ENCODE data around the gene OR6T1.

OR6T1 gene, protein sequence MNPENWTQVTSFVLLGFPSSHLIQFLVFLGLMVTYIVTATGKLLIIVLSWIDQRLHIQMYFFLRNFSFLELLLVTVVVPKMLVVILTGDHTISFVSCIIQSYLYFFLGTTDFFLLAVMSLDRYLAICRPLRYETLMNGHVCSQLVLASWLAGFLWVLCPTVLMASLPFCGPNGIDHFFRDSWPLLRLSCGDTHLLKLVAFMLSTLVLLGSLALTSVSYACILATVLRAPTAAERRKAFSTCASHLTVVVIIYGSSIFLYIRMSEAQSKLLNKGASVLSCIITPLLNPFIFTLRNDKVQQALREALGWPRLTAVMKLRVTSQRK

DNA sequence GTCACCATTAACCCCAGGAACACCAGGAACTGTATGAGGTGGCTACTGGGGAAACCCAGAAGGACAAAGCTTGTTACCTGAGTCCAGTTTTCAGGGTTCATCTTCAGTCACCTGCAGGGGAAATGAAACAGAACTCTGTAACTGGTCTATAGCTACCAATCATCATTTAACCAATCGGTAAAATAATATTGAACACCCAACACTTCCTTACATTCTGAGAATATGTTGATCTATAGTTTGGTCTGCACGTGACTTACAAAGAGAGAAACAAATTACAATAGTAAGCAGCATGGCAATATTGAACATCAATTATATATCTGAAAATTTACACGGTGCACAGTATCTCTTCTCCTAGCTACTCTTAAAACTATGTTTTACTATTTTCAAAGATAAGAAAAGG is at the start of gene OR6T1:
TSS of gene OR6T1 (minus strand) at position 101 of the 400 bp plus-strand sequence. CDS start at position 101, 0 bp downstream.
- DNase-seq (ENCODE audit: low spot score), result no peak

DNA sequence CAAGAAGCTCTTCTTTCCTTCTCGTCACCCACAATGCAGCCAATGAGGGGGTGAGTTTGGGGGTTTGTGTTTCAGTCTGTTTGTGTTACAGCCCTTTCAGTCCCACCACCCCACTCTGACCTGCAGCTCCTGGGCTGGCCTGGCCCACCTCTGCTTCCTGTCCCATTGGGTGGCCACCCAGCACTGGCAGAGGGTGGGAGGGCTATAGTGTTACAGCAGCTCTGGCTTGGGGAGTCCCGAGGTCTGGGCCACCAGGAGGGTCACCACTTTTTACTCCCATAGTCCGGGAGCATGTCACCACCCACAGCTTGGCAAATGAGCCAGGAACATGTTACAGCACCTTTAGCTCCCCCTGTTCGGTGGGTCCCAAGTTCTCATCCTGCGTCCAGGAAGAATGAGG is 35.7 kb upstream of the OR6T1 start:
- no peak for DNase-seq (ENCODE audit: low spot score)

DNA sequence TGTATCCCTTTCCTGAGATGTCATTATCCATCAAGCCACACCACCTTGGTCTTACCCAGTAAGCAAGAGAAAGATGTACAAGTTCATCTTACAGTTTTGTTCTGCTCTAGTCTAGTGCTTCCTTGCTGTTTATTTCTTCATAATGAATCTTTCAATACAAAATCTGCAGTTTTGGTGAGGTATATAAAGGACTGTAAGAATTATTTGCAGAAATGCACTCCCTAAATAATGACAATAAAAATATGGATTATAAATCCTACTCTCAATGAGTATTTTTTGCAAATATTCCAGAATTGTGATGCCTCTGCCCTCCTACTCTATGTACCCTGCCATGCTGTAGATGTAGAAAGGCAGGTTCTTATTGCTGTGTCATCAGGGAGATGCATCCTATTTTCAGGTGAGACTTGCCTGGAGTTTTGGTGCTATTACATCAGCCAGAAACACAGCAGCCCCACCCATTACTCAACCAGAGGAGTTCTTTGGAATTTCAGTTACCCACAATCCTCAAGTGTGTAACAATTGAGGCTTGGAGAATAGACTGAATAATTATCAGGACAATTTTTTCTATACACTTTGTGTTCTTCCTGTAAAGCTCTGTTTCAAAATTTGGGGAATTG is 34.2 kb upstream of the OR6T1 start, which contains the start of gene OR10S1:
TSS of gene OR10S1 (minus strand) at position 51 of the 617 bp plus-strand sequence. CDS start 117 bp downstream, outside the sequence.
- peak; percentile 13 for DNase-seq (ENCODE audit: low spot score)

DNA sequence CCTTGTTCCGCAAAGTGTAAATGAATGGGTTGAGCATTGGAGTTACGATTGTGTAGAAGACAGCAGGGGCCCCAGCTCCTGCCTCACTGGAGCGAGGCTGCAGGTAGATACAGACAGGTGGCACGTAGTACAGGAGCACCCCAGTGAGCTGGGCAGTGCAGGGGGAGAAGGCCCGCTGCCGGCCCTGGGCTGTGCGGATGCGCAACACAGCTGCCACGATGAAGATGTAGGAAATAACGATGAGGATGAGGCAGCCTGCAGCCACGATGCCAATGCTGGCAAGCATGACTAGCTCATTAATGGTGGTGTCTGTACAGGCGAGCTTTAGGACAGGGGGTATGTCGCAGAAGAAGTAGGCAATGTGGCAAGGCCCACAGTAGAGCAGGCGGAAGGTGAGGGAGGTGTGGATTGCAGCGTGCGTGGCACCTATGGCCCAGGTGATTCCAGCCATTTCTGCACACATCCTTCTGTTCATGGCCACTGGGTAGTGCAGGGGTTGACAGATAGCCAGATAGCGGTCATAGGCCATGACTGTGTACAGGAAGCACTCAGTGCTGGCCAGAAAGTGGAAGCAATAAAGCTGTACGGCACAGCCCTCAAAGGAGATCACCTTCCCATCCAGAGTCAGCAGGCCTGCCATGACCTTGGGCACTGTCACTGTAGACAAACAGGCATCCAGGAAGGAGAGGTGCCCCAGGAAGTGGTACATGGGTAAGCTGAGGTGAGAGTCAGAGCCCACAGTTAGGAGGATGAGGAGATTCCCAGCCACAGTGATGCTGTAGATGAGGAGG is 33.3 kb upstream of the OR6T1 start:
- DNase-seq (ENCODE audit: low spot score), result no peak

DNA sequence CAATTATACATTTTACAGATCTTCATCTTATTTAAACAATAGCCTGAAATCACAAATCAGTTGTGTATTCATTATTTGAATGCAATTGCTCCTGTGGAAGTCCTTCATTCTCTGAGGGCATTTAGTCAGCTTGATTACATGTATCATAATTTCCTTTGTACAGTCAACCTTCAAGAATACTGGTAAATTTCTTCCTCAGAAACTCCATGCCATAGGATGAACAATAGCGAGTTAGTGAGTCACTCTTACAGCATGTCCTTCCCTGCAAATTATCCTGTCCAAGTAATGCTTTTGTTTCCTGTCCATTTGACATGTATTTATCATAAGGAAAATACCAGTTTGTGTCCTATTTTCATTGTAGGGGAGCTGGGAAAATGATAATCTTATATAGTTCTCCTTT is 30.2 kb upstream of the OR6T1 start:
- DNase-seq (ENCODE audit: low spot score), result peak; percentile 61

DNA sequence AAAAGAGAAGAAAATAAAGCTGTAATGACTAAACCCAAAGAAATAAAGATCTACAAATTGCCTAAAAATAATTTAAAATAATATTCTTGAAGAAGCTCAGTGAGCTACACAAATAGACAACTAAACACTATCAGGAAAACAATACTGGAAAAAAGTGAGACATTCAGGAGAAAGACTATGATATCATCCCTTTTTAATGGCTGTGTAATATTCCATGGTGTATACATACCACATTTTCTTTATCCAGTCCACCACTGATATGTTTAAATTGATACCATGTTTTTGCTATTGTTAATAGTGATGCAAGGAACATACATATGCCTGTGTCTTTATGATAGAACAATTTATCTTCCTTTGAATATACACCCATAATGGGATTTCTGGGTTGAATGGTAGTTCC is 13.1 kb upstream of the OR6T1 start:
- no peak for DNase-seq (ENCODE audit: low spot score)

DNA sequence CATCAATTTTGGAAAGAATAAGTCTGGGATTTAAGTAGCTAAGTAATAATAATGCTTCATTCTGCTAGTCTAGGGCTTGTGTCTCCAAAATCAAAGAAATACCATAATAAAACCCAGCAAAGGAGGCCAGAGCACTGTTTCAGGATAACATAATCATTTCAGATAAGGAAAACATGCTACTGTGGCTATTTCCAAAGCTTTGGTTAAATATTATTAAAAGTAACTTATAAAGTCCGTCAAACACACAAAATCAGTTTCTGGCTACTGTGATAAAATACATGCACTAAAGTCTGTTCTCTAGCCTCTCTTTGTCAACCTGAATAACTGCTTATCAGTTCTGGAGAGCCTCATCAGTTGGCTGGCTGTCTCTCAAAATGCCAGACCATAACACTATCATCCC is 1.5 kb upstream of the OR6T1 start:
- DNase-seq (ENCODE audit: low spot score), result no peak

DNA sequence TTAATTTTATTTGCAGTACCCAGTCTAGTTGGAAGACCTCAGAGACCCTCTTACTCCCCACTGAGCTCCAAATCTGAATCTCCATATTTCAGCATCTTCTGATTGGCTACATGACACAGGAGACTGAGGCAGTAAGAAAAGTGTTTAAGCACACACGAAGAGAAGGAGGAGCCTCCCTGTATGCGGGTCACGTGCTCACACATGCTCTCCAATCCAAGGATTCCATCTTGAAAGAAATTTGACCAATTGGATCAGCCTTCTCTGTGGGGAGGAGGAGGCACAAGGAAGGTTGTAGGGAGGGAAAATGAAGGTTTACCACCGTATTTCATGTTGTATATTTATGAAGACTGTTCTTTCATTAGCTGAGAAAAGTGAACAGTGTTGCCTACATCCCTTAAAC is 1.2 kb downstream of the OR6T1 start:
- DNase-seq (ENCODE audit: low spot score), result no peak

DNA sequence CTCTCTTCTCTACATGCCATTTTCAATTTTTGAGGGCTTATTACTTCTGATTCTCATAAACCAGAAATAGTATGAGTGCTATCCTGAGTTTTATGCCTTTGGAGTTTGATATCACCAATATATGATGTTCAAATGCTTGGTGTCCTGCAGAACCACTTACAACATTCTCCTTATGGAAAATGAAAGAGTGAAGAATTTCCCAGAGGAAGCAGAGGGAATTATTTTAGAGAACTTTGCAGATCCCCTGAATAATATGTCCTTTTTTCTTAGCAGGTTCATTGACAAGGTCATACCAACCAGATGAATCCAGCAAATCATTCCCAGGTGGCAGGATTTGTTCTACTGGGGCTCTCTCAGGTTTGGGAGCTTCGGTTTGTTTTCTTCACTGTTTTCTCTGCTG is 4.3 kb downstream of the OR6T1 start, which contains the start of gene OR4D5:
TSS of gene OR4D5 (plus strand) at position 301 of the 400 bp plus-strand sequence. CDS start at position 301, 0 bp downstream.
- DNase-seq (ENCODE audit: low spot score), result no peak

DNA sequence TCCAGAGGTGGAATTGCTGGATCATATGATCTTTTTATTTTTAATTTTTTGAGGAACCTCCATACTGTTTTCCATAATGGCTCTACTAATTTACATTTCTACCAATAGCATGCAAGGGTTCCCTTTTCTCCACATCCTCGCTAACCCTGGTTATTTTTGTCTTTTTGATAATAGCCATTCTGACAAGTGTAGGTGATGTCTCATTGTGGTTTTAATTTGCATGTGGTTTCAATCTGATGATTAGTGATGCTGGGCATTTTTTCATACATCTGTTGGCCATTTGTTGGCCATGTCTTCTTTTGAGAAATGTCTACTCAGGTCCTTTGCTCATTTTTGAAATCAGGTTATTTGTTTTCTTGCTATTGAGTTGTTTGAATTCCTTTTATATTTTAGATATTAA is 19.6 kb downstream of the OR6T1 start:
- DNase-seq (ENCODE audit: low spot score), result no peak

DNA sequence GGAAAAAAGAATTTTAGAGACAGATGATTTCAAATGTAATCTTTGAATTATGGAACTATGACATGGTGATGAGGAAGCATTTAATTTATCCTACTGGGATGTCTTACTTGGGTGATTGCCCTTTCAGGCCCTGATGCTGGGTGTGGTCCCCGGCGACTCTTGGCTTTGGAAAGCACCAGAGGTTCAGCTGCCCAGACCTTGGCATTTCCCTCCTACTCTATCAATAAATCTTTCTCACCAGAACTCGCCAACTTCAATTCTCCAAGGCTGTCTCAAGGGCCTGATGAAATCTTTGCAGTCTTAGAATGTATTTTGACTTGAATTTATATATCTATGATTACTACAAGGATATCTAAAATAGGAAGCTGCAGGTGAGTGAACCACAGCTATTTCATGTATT is 22.7 kb downstream of the OR6T1 start:
- no peak for DNase-seq (ENCODE audit: low spot score)

DNA sequence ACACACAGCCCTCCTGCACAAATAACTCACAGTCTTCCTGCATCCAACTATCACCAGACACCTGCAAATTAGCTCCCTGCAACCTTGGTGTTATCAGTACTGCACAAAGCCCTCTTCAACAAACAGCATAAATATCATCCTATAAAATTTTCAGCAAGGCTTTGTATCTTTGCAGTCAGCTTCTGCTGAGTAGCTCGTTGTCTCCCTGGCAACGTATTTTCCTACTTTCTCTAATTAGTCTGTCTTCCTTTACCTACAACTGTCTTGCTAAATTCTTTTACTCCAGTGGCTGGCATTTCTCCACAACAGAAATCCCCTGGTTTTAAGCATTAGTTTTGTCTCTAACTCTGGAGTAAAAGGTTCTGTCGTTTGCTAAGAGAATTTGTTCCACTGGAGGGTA is 37.8 kb downstream of the OR6T1 start:
- DNase-seq (ENCODE audit: low spot score), result no peak

DNA sequence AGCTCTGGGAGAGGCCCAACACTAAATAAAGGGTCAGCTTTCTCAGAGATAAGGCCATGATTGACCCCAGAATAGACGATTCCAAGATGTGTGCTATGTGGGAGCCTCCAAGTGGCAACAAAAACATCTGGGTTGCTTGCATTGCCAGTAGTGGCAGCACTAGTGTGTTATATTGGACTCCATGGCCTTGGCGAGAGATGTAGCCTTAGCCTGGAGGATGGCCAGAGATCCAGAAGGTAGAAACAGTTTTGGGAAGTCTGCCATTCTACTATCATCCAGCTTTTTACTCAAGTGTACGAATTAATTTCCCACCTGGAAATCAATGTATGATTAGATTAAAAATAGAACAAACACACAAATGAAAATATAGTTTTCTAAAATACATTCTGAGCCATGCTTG is 38.7 kb downstream of the OR6T1 start:
- DNase-seq (ENCODE audit: low spot score), result no peak

DNA sequence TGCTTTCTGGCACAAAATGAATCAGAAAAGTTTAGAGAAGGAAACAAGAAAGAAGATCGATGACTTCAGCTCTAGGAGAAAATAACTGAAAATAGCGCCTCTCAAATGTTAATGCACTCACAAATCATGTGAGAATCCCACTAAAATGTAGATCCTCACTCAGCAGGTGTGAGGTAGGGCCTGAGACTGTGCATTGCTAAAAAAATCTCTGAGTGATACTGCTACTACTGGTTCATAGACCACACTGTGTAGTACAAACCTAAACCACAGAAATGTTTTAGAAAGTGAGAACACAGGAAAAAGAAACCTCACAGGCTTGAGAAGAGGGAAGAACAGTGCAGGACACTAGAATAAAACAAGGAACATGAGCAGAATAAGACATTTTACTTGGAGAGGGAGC is 39.7 kb downstream of the OR6T1 start:
- no peak for DNase-seq (ENCODE audit: low spot score)

DNA sequence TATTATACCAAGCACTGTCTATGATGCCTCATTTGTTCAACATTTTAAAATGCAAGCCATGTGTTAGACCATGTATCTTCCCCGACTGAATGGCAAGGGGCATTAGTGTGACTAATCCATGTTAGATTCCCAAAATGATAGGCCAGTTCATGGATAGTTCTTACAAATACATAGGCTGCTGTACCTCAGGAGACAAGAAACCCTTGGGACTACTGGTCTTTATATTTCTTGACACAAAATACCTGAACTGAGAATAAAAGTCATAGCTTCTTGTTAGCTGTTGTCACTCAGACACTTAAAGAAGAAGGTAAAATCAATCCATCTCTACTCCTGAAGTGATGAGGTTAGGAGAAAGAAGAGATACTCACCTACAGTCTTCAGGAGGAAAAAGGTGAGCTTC is 41.8 kb downstream of the OR6T1 start, which contains the start of gene OR8D4:
TSS of gene OR8D4 (plus strand) at position 301 of the 400 bp plus-strand sequence. CDS start 4,265 bp downstream, outside the sequence.
- no peak for DNase-seq (ENCODE audit: low spot score)

DNA sequence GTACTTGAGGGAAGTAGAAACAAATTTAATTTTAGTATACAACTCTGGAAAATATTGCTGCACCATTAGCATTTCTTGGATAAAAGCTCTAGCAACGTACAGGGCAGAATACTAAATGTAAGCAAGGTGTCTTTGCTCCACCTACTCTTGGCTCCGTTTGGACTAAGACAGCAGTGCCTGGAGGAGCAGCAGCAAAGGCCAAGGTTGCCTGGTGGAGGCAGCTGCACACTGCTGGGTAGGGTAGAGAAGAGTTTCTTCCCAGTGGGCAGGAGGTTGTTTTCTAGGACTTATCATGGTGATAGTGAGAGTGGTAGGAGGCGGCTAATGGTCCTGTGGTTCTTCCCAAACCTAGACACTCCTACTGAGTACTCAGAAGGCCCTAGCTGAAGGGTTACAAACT is 43.8 kb downstream of the OR6T1 start:
- DNase-seq (ENCODE audit: low spot score), result no peak
